ENCODE results near the gene TOR2A.
"Not testable (repeated sequence)": the region's sequence is repeated elsewhere in the genome, so short reads cannot be mapped to it uniquely, and the experiment has no call there.

Gene TOR2A

DNA sequence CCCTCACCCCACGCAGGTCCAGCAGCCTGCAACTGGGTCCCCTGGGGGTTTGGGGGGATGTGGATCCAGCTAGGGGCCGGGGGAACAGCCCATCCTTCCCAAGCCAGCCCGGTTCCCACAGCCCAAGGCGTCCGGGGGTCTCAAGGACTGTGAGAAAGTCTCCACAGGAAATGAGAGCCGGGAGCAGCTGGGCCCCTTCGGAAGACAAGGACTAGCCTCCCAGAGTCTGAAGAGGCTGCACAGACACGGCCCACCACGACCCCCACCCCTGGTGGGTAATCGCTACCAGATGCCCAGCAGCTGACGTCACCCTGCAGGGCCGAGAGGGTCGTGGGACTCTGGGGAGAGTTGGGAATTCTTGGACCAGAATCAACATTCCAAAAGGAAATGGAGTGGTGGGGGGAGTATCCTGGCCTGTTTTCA is 32.8 kb upstream of the TOR2A start:
- DNase-seq = no peak

DNA sequence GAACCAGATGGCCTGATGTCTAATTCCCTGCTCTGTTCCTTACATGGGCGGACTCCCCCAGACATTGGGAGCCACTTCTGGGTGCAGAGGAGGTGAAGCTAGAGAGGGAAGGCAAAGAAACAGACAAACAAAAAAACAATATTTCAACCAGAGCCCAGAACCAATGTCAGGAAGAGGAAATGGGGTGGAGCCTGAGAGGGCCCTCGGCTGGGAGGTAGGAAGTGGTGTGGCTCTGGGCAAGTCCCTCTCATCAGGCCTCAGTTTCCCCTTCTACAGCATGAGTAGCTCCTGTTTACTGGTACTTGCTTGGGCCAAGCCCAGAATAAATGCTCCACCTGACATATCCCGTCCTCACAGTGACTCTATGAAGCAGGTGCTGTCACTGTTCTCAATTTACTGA is 32.3 kb upstream of the TOR2A start:
- DNase-seq = no peak

DNA sequence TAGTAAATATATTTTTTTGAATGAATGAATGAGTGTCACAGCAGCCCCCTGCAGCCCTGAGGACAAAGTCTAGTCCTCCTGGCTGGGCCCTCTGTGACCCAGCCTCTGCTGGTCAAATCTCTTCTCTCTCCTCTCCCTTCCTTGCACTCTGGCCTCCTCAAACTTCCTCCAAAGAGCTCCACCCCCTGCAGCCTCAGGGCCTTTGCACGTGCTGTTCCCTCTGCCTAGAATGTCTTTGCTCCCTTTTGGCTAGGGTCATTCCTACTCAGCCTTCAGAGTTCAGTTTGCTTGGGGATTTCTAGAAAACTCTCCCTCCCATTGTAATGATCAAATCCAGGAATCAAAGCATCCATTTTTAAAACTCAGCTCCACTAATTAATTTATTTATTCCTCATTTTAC is 30.3 kb upstream of the TOR2A start:
- DNase-seq = no peak

DNA sequence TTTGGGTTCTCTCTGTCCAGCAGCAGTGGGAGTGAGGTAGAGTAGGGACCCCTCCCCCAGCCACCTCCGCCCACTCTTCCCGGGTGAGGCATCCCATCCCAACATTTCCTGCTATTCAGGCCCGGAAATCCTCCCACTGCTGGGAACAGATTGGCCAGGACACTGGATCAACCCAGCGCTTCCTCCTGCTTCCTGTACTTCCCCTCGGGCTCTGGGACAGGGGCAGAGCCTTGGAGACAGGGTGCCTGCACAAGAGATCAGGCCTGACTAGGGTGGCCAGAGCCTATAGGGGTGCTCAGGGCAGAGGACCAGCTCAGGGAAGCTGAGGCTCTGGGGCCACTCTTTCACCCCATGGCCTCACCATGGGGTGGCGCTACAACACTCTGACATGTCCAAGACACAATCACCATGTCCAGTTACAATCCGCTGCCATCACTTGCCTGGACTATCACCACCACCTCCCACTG is 28.9 kb upstream of the TOR2A start:
- no peak for DNase-seq

DNA sequence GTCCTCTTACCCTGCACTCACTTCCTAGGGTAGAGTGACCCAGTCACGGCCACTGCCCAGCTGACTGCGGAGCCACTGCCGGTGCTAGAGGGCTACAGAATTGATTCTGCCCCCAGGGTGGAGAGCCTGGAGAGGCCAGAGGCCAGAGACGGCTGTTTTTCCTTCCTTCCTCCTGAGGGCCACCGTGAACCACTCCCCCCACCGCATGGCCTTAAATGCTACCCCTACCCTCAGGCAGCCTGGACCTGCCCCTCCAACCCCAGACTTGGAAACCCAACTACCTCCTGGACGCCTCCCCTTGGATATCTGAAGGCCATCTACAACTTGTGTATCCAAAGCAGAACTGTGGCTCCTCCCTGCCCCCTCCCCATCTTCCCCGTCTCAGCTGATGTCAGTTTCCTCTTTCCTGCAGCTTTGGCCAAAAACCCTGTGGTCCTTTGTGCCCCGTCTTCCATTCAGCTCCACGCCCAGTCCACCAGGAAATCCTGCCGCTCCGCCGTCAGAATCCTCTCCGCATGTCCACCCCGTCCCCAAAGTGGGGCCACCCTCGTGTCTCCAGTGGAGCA is 27.1 kb upstream of the TOR2A start:
- DNase-seq = no peak

DNA sequence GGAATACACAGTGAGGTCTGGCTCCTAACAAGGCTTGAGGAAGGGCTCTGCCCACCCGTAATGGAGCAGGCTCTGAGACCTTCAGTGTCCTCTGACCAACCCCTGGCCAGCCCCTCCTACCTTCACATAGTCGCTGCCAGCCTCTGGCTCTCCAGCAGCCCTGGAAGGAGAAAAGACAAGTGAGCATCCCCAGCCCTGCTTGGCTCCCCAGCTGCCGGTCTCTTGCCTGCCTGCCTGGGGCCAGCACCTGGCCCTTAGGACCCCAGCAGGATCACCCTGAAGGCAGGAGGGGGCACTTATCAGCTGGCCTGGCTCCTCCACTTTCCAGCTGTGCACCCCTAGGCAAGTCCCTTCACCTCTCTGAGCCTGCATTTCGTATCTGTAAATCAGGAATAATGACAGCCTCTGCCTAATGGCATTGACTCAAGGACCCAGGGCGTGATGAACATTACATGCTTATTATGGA is 26.4 kb upstream of the TOR2A start:
- DNase-seq = no peak

DNA sequence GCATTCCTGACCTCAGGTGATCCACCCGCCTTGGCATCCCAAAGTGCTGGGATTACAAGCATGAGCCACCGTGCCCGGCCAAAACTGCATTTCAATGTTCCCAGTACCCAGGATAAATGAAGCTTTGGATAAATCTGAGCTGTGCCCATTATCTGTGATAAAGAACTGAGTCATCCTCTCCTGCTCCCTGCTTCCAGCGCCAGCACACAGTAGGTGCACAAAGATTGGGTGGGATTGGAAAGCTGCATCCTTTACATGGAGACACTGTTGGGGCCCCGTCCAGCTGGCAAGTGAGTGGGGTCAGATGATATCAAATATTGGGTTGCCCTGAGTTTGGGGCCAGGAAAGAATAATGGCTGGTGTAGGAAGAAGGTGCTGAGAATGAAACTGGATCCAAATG is 26.0 kb upstream of the TOR2A start:
- DNase-seq = no peak

DNA sequence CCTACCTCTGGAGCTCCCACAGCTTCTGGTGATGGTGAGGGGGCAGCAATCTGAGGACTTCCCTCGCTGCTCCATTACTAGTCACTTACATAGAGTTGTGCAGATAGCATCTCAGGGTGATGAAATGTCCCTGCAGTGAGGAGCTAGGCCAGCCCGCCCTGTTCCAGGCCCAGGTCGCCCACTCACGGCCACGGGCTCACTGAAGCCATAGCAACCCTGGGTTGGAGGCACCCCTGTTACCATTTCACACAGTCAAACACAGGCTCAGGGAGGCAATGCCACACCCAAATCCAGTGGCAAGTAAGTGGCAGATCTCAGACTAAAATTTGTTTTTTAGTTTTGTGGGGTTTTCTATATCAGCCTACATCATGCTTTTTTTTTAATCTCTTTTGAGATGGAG is 23.7 kb upstream of the TOR2A start:
- DNase-seq = no peak

DNA sequence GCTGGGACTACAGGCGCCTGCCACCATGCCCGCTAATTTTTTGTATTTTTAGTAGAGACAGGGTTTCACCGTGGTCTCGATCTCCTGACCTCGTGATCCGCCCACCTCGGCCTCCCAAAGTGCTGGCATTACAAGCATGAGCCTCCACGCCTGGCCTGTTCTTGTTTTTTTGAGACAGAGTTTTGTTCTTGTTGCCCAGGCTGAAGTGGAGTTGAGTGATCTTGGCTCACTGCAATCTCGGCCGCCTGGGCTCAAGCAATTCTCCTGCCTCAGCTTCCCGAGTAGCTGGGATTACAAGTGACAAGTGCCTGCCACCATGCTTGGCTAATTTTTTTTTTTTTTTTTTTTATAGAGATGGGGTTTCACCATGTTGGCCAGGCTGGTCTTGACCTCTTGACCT is 21.7 kb upstream of the TOR2A start:
- DNase-seq = not testable (repeated sequence)

DNA sequence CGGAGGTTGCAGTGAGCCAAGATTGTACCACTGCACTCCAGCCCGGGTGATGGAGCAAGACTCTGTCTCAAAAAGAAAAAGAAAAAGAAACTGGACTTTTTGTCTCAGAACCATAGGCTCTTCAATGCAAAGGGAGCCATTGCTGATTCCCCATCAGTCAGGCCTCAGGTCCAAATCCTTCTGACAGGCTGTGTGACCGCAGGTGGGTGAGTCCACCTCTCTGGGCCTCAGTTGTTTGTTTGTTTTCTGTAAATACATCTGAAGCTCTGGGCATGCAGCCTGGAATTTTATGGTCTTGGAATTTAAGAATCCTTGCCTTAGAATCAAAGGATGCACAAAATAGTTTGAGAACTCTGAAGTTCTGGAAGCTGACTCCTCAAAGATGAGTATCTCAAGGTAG is 21.1 kb upstream of the TOR2A start:
- DNase-seq = no peak

DNA sequence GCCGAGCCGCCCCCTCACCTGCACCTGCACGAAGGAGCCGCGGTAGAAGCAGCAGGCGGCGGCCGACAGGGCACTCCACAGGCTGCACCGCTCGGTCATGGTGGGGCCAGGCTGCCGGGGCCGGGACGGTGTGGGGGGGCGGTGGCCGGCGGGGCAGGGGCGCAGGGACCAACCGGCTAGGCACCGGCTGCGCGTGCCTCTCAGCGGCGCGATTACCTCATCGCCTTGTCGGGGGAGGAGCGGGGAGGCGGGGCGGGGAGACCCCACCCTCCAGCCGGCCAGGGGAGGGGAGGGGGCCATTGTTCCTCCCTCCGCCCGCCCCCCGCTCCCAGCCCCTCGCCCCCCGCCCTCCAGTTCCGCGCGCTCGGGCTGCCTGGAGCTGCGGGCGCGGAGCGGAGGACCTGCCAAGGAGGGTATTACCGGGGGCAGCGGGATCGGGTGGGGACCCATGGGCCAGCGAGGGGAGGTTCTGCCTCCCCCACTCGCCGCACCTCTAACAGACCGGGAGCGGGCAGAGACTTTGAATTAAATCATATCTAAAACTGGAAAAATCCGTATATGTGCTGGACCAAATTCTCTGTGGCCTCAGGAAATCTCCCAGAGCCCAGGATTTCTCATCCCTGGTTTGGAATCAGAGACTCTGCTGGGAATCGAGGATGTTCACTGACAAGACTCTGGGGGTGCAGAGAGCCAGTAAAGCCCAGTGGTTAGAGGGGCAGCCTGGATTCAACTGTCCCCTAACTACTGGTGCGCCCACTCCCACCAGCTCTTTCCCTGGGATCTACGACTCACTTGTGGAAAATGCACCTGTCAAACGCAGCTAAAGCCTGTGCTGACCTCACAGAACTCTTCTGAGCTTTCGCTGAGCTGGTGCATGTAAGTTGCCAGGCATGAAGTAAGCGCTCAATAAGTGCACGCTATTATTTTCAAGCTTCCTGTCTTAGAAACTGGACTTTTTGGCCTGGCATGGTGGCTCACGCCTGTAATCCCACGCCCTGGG is 20.3 kb upstream of the TOR2A start:
- DNase-seq = no peak

DNA sequence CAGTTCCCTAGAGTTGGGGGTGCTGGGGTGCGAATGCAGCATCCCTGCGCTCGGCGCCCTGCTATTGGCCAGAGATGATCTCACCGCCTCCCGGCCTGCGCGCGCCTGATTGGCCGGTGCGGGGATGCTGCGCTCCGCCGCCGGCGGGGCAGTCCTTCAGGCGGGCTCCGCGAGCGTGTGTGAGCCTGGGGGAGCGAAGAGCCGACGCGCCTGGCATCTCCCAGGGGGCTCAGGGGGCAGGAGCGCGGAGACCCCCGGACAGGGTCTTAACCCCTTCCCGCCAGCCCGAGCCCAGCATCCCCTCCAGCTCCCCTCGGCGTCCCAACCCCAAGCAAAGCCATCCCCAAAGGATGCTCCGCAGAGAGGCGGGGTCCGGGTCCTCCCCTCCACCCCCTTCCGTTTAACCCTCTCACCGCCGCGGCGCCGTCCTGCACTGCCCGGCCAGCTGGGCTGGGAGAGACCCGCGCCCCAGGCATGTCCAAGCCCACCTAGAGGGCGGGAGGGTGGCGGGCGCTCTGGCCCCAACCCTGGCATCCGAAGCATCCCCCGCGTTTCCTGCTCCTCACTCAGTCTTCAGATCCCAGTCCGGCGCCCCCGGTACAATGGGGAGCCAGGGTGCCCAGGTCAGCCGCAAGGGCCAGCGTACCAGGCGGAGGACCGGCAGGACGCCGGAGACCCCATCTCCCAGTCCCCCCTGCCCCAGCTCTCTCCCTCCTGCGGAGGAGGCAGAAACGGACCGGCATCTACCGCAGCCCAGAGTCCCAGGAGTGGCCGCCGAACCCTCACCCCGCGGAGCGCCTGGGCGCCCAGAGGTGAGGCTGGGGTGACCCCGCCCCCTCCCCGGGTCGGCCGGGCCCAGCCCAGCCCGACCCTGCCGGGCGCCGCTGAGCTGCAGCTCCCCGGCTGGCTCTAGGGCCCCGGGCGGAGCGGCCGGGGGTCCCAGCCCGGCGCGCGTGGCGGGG is 19.3 kb upstream of the TOR2A start:
- DNase-seq = no peak

DNA sequence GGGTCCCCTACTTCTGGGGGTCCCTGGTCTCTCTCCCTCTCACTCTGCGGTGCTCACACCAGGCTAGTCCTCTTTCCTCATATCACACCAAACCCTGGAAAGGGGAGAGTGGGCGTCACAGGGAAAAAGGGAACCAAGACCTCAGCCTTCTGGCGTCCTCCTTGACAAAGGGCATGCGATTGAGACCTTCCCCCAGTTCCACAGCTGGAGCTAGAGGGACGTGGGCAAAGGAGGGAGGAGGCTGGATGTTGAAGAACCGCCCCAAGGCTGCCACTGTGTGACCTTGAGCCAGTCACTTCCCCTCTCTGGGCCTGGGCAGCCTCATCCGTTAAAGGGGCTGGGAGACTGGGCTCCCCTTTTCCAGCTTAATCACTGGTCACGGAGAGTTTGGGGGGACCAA is 18.5 kb upstream of the TOR2A start:
- DNase-seq = no peak

DNA sequence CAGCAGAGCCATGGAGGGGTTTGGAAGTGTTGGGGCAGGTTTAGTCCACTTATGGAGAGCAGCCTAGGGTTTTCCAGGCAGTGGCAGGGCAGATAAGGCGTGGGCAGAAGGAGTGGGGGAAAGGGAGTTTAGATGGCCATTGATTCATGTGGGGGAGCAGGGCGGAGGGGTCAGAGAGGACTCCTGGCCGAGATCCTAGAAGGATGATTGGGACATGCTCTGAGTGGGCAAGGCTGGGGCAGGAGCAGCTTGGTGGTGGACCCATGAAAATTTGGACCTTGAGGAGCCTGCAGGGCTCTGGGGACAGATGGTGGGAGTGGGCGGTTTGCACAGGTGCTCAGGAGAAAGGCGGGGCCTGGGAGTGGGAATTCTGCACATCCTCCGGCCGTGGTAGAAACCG is 18.1 kb upstream of the TOR2A start:
- DNase-seq = no peak

DNA sequence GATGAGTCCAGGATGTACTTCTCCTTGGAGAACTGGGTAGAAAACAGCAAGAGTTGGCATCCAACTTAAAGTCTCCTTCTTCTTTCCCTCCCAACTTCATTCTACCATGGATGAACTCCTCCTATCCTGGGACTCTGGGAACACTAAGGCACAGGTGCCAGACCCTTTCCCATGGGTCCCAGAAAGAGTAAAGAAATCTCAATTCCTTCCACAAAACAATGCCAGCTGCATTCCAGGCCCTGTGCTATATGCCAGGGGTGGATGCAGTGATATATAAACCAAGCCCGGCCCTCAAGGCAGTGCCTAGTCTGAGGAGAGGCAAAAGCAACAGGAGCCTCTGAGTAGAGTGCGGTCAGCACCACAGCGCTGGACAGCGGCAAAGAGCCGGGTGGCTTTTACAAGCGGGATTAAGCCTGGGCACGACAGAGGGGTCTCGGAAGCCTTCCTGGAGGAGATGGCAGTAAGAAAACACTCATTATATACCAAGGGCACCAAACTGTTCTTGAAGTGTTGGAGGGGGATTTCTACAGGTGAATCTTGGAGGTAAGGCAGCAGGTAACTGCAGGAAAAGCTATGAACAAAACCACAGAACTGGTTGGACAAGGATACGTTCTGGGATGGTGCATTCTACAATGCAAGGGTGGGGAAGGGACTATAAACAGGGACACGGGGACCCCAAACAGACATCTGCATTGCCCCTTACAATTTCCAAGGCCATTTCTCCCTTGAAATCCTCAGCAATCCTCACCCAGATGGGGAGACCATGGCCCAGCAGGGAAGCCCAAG is 16.4 kb upstream of the TOR2A start:
- no peak for DNase-seq

DNA sequence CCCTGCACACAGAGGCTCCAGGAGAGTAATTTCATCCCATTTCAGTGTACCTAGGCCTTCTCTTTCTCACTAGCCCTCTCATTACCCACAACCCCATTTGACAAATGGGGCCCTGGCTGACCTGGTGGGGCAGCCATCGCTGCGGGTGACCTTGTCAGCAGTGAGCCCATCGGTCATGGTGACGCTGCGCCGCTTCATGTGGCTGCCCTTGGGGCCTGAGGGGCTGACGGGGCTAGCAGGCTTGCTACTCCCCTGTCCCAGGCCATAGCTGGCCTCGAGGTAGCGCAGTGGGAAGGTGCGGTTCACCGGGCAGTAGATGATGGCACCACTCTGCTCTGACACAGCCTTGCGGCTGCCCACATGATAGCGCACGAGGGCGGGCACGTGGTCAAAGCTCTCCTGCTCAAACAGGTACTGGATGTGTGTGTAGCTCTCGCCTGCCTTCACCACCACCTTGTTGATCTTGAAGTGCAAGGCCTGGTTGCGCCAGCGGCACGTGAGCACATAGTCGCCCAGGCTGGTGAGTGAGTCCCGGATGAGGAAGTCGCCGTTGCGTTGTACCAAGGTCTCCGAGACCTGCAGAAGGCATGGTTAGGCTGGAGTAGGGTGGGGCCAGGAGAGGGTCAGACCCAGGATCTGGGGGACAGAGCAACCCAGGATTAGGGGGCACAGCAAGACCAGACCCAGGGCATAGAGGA is 14.1 kb upstream of the TOR2A start:
- no peak for DNase-seq

DNA sequence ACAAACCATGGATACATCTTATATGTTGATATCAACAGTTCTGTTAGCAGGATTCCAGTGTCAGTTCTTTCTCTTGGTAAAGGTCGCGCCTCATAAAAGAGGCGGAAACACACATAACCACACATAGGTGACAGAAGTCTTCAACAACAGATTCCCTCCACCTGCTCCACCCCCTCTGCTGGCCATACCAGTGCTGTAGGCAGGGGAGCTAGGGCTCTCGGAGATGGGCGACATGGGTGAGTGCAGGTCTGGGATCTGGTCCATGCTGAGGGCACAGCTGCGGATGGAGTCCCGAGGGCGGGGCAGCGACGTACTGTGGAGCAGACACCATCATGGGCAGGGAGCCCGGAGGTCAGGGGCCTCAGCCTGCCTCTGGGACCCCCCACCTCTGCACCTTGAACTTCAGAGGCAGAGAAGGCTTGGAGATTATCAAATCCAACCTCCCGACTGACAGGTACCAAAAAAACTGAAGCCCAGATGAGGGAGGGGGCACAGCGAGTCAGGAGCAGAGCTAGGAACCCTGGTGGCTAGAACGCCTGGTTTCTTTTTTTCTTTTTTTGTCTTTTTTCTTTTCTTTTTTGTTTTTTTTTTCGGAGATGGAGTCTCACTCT is 12.0 kb upstream of the TOR2A start:
- DNase-seq = peak; percentile 61

DNA sequence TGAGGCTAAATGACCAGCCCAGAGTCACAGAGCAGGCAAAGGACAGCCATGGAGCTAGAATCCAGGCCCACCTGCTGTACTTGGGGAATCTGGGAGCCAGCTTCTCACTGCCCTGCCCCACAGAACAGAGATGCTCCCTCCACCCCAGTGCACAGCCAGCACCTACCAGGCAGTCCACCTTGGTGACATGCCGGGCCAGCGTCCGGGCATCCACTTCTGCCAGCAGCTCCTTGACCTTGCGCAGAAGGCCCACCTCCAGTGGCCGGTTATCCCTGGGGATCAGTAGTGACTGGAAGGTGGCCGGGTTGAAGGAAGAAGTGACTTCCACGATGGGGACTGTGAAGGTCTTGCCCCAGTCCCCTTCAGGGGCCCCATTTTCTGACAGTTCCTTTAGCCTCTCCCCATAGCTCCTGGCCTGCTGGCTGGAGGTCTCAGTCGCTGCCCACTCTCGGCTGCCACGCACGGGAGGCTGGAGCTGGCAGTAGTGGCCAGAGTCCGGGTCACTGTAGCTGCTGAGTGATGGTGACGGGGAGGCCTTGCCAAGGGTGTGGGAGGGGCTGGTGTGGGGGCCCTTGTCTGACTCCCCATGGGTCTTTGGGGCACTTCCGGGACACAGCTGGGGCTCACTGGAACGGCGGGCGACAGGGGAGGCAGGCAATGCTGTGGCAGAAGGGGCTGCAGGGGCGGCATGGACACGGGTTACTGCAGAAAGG is 9.5 kb upstream of the TOR2A start:
- DNase-seq = no peak

DNA sequence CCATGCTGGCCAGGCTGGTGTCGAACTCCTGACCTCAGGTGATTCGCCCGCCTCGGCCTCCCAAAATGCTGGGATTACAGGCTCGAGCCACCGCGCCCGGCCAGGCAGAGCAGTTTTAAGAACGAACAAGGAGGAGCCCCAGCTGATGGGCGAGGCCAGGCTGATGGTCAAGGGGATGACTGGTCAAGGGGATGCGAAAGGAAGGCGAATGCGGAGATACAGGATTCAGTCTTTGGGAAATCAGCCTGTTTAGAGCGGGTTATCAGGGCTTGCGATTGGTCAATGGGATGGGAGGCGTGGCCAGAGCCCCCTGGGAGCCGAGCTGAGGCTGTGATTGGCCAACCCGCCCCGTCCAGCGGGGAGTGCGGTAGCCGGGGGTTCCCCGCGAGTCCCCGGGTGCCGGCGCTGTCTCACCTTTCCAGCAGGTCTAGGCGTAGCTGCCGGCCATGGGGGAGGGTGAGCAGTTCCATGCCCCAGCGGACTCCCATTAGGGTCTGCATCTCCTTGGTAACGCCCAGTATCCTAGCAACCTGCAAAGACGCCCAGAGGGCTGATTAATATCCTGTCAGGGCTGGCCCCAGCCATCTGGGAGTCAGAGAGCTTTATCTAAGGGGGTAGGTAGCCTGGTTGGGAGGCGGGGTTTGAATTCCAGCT is 7.5 kb upstream of the TOR2A start:
- no peak for DNase-seq
